SHP77 (cell line): ENCODE measurements around the gene SH3PXD2A.
"Not testable (repeated sequence)": the region's sequence is repeated elsewhere in the genome, so short reads cannot be mapped to it uniquely, and the experiment has no call there.

ENCODE experiments used
- DNase-seq, 2 experiments: peaks; one replicate each; lab custom pipeline; 2025; lab: John Stamatoyannopoulos, UW

SH3PXD2A gene

DNA sequence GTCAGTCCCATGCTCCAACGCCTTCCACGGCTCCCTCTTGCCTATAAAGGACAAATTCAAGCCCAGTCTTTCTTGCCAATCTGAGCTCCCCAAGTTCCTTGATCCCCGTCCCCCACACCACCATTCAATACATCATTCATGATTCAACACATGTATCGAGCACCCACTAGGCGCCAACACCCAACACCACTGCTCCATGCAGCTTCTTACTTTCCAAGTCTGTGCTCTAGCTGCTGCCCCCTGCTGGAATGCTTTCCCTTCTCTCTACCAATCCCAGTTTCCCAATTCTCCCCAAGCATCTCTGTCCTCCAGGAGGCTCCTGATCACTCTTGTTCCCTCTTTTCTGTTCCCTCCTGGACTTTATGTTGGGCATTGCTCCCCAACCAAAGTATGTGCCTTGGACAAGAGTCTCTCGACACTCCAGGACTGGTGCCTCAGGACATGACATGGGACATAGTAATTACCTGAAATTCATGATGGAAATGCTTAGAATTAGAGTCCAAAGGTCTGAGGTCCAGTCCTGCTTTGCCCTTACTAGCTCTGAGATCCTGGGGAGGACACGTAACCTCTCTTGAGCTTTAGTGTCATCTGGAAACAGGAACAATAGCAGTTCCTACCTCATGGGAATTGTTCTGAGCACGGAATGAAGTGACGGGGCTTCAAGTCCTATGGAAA is 189.2 kb downstream of the SH3PXD2A start:
- DNase-seq = no peak

DNA sequence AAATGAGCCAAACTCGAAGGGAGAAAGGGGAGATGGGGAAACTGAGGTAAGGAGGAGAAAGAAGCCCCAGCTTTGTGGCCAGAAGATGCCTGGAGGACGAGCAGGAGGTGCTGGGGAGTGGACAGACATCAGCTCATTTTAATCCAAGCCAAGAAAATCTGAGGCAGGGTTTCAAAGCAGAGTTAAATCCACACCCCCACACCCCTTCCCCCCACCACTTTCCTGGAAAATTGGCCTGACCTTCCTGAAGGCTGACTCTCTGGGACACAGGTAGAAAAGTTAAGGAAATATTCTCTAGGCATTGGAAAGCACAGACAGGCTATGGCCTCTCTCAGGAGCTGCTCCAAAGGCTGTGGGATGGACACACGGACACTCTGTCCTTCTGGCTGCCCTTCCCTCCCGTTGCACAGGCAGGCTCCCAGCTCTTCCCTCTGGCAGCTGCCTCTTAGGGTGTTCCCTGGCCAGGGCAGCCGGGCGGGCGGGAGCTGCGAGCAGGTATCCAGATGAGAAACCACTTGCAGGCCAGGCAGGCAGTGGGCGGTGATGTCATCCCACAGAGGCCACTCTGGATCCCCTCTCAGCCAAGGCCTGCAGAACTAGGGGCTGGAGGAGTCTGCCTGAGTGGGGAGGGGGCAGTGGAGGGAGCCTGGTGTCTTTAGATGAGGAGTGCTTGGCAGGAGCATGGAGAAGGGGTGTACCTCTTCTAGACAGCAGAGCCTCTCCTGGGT is 190.1 kb downstream of the SH3PXD2A start:
- DNase-seq = no peak

DNA sequence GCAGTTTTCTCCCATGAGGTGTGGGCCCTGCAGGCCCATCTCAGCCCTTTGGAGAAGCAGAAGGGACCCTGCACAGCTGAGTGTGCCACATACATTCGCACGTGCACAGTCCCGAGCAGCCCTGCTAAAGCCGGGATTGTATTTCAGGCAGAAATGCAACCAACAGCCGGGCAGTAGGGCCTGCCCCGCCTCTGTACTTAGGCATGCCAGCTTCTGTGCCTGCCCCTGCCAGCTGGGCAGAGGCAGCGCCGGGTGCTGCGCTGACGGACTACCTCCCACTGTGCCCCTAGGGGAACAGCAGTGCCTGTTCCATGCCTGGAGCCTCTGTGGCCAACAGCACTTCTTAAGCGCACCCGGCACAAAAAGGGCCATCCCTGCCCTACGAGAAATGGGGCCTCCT is 191.6 kb downstream of the SH3PXD2A start:
- no peak for DNase-seq

DNA sequence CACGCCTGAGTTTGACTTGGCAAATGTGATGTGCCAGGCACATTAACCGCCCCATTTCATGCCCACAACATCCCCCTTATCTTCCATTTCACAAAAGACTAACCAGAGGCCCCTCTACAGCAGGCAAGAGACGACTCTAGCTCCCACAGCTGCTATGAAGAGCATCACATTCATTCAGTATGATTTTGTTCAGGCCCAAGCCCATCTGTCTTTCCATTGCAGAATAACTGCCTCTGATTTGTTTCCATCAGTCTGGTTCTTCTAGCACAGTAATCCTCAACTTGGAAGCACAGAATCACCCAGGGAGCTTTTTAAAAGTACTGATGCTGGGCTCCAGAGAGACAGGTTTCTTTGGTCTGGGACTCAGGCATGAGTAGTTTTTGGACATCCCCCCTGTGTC is 192.1 kb downstream of the SH3PXD2A start:
- DNase-seq = no peak

DNA sequence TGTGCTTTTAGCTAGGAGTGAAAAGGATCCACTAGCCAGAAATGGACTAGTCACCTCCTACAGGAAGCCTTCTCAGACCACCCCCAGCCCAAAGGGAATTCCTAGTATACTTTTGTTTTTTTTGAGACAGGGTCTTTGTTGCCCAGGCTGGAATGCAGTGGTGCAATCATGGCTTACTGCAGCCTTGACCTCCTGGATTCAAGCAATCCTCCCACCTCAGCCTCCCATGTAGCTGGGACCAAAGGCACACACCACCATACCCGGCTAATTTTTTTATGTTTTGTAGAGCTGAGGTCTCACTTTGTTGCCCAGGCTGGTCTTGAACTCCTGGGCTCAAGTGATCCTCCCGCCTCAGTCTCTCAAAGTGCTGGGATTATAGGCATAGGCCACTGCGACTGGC is 192.7 kb downstream of the SH3PXD2A start:
- not testable (repeated sequence) for DNase-seq

DNA sequence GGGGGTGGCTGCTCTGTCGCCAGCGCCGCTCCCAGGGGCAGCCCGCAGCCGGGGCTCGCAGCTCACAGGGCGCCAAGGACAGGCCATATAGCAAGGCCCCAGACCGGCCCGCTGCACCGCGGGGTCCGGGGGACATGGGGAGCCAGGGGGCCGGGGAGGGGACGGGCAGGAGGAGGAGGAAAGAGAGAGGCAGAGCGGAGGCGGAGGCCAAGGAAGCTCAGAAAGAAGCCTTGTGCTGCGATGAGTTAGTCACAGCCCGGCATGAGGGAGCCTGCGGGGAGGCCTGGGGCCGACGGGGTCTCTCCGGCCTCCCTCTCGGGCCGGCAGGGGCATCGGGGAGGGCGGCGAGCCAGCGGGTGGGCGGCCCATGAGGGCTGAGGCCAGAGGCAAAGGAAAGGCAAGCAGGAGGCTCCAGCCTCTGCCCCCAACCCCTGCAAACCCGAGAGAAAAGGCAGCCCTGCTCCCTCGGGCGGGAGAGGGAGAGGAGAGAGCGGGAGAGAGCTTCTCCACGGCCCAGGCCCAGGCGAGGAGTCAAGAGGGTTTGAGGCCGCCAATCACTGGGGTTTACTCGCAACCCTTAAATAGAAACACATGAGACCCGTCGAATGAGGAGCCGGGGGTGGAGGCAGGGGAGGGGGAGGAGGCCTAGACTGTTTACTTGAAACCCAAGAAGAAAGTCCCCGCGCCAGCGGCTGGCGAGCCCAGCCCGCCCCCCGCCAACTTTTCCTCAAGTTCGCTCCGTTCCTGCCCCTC is 194.0 kb downstream of the SH3PXD2A start:
- no peak for DNase-seq

DNA sequence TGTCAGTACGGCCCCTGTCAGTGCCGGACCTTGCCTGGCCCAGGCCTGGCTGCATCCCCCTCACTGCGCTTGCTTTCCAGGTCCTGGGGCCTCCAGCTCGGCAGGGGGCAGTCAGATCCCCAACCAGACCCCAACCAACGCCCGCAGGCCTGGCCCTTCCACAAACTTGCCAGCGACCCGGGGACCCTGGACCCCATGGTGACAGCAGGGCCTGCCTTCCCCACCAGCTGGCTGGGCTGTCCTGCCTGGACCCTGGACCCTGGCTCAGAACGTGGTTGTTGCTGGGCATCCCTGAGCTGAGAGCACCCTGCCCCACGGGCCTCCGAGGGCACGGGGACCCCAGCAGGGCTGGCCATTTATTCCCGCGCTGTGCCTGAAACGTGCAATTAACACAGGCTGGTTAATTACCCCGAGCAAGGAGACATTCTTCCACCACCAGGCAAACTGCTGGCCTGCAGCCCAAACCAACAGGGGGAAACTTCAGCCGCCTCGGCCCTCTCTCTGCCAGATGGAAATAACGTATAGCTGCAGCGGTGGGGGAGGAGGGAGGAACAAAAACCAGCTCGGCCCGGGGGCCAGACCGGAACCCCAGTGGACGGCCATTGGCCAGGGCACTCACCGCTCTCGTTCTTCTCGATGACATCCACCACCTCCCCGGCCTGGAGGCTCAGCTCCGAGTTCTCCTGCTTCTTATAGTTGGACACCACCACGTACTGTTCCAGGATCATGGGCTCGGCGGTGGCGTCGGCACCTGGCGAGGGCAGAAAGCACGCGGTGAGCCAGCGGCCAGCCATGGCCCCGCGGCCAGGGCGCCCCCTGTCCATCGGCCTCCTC is 194.8 kb downstream of the SH3PXD2A start:
- no peak for DNase-seq

DNA sequence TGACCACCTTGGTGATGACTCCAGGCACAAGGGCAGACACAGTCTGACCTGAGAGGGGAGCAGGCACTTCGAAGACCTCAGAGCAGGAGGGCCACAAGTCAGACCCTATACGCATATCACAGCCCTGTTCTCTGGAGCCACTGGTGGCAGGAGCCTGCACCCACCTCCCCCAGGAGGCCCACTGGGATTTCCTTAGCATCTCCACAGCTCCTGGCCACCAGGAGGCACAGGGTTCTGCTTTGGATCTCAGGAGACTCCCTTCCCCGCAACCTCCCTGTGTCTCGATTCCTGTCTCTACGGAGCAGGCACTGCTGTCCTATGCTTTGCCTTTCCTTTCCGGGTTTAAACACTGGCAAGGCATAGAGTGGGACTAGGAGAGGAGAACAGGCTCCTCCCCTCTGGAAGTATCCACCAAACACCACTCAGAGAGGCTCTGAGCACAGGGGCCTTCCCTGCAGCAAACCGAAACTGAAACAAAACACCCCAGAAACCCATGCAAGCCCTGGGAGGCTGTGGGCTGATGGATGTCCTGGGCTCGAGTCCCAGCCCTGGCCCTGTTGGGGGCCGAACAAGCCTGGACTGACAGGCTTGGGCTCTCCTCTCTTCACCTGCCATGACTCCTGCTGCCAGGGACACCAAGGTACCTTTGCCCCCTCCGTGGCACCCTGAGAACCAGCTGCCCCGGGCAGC is 195.6 kb downstream of the SH3PXD2A start:
- no peak for DNase-seq

DNA sequence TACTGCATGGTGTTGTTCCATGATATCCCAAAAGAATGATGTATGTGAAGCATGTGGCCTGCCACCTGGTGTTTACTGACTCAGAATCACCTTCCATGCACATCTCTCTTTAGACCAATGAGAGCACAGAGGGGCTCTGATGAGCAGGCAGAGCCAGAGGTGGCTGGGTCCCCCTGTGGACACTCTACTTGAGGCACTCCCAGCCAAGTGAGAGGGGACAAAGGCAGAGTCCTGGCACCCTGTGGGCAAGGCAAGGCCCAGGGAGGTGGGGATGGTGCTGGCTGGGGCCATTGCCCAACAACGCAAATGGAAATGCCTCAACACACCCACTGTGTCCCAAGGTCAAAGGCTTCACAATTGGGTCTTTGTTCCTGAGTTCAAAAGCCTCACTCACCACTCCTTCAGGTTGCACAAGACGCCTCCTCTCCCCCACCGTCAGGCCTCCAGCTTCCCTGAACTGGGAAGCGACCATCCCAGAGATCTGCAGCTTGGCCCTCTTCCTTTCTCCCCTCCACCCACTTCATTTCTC is 197.3 kb downstream of the SH3PXD2A start:
- no peak for DNase-seq

DNA sequence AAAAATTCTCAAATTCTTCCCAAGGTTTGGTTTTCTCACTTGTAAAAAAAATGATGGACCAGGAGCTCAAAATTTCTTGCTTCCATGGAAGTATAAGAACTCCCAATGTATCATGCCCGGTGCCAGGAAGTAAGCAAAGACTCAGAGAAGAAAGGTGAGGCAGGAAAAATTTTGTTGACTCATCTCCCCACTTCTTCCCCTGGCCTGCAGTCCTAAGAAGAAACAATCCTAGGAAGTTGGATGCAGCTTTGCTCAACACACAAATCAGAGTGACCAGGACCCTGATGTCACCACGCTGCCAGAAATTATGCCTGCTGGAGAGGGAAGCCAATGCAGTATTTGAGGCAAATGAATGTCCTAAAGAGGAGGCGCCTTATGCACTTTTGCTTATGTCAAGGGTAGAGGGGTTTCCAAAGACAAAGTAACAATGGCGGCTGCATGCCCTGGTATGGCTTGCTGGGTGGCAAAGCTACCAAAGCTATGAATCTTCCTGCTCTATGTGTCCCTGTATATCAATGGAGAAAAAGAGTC is 198.2 kb downstream of the SH3PXD2A start:
- no peak for DNase-seq

DNA sequence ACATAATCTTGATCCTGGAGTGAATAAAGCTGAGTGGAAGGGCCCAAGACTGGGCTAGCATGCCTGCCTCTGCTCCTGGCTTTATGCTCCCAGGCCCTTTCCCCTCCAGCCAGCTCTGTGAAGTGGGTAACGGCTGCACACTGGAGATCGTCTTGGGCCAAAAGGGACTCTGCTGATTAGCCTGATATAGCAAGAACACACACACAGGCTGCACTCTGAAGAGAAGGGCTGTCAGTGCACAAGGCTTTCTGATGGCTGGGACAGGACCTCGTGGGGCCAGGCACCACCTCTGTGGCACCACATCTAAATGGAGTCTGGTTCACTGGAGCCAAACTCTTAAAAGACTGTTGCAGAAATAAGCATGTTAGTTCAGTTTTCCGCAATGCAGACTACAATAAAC is 200.5 kb downstream of the SH3PXD2A start:
- DNase-seq = no peak

DNA sequence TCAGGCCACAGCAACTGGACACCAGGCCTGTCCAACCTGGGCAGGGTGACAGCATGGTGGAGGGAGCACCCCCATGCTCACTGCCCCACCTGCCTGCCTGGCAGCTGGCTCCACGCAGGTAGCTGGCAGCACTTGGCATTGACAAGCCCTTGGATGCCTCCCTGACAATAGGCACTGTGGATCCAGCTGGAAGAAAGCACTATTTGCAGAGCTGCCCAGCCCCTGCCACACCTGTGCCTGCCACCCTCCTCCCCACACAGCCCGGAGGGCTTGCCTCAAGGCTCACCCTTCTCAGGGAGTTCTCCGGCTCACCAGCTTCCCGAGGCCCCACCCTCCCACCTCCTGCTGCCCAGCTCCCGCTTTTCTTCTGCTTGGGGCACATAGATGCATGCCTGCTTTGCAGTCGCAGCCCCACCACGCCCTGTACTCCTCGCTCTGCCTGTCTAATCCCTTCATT is 201.8 kb downstream of the SH3PXD2A start:
- DNase-seq = peak; percentile 54 to 78

DNA sequence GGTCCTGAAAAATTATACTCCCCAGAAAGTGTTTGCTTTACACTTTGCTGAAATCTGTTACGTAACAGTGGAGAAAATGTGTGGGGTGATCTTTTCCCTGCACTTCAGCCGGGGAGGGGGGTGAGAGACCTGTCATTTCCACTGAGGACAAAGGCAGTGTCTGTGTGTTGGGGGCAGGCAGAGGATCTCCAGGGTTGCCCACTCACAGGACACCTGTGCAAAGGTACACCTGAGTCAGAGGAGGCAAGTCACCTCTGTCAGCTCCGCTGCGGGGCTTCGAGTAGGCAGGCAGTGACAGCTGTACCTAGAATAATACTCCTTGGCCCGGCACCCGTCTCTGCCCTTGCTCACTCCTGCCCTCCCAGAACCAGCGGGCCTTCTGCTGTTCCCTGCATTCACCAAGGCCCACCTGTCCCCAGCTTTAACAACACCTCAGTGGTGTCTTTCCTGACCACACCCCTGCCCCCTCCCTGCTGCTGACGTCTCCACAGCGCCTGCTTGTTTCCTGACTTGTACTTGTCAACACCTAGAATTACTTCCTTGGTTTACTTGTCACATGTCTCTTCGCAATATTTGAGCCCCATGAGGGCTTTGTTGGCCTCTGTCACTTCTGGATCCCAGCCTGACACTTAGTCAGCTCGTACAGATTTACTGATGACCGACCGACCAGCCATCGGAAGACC is 202.6 kb downstream of the SH3PXD2A start:
- no peak for DNase-seq

DNA sequence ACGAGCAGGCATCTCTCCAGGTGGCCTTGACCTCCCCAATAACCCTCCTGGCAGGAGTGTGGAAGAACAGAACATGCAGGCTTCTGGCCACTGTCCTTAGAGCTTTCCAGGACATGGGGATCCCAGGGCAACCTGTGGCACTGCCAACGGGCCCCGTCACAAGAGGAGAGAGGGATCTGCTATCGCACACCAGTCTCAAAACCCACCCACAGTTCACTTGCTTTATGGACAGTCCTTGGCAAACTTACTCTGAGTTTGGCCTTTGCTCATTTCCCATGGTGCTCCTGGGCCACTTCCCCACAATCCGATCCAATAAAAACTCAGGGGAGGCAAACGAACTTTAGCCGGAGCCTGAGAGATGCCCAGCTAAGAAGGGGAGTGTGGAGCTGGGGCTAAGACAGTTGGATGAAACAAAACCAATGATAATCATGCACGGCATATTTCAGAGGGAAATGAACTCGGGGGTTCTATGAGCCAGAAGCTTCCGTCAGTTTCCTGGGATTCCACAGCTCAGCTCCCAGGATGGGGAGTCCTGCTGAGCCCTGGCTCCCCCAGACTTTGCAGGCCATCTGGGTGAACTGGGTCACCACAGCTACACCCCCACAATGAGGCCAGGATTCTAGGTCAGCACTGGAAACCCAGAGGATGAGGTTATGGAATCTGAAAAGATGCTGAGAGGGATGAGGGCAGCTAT is 203.4 kb downstream of the SH3PXD2A start:
- DNase-seq = no peak

DNA sequence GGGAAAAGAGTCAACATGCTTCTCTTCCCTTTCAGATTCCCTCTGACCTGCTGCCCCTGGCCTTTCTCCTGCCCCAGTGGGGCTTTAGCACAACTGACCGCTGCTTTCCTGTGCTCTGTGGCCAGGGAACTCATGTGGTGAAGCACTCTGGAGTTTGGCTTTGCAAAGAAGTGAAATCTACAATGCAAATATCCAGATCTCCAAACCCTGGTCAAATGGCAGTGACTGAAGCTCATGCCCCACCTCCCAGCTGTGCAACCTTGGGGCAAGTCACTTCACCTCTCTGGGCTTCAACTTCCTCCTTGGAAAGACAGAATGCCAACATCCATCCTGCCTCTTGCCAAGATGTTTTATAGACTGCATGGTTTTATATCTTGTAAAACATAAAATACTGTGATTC is 204.0 kb downstream of the SH3PXD2A start:
- no peak for DNase-seq

DNA sequence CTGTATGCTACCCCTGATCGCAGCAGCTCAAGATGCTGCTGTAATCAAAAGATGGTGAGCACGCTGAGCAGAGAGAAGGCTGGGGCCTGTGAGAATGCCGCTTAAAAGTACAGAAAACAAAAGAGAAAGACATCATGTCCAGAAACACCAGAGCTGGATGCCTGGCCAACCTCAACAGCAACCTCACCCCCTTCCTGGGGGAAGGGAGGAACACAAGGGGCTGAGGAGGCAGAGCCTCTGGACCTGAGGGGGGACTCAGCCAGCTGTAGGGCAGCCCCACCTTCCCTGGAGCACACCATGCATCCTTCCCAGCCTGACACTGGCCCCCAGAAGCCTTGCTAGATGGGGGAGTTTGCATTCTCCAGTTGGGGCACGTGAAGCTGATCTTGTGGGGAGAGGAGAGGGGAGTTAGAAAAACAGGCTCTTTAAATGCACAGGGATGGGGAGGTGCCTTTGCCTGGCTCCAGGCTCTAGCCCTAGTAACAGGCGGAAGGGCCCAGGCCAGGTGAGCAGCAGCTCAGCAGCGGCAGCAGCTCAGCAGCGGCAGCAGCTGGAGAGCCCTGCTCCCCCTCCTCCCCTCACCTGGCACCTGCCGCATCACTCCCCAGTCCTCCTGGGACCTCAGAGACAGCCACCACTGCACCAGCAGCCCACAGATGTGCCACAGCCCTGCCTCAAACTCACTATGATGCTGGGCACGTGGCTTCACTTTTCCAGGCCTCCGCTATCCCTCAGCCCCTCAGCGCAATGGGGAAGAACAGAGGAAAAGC is 205.5 kb downstream of the SH3PXD2A start:
- DNase-seq = peak in 1 of 2 experiments; percentile 13

DNA sequence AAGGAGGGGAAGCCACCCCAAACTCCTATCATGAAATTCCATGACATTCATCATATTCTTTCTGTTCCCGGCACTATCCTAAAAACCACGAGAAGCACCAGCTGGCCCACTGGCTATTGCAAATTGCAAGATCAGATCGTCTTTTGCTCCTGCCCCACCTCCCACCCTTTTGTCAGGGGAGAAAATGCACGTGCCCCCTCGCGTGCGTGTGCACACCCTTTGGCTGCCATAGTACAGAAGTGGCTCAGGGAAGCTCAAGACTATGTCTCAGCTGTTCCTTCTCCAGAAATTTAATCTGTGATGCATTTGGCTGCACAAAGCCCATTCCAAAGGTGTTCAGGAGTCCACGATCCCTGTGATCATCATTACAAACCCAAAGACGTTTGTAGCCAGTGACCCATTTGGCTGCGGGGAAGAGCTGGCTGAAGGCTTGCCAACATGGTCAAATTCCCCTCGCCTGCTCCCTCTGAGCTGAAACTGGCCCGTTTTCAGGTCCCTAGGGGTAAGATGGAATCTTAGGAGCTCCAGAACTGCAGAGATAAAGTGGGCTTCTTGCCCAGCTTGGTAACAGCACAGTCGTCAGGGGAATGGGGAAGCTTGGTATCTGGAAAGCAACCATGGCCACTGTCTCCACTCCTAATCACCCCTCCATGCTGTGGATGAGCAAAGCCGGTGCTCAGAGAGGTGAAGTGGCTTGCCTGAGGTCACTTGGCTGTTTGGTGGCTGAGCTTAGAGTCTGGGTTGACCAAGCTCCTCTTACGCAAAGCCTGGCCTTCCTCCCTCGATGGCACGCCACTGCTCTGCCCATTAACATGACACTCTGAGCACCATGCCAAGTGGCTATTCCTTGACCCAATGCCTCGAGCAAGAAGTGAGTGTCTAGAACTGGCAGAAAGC is 206.5 kb downstream of the SH3PXD2A start:
- no peak for DNase-seq

DNA sequence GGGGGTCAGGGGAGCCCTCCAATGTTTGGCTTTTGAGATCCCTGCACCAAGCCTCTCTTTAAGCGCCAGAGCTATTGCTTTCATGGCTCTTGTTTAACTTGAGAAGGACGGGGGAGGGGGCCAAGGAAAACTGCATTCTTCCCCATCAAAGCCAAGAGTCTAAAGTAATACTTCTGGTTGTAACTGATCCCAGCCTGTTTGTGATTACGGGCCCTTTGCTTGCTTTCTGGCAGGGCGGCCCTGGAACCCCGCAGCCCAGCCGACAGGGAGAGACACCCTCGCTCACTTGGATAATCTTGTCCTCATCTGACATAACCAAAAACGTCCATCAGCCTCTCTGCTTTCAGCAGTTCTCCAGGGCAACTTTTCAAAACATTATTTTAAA is 207.1 kb downstream of the SH3PXD2A start:
- DNase-seq = no peak
